ENCODE measurements around the gene TBX10.

Gene TBX10

GRCh38 chr11:67617243-67617953, 22.2 kb downstream of the TBX10 start:
- DNase-seq (ENCODE audit: low read depth in 2 of 3, low spot score in 1 of 3), result no peak

- no peak for DNase-seq (ENCODE audit: low read depth in 2 of 3, low spot score in 1 of 3)
These were observed 22.9 kb downstream of the TBX10 start for GRCh38 chr11:67616431-67617242.

GRCh38 chr11:67615728-67616430, 23.7 kb downstream of the TBX10 start:
- no peak for DNase-seq (ENCODE audit: low read depth in 2 of 3, low spot score in 1 of 3)

GRCh38 chr11:67614730-67615714, 24.5 kb downstream of the TBX10 start:
- peak; percentile 50 to 70 (median 63) for DNase-seq (ENCODE audit: low read depth in 2 of 3, low spot score in 1 of 3)

DNA sequence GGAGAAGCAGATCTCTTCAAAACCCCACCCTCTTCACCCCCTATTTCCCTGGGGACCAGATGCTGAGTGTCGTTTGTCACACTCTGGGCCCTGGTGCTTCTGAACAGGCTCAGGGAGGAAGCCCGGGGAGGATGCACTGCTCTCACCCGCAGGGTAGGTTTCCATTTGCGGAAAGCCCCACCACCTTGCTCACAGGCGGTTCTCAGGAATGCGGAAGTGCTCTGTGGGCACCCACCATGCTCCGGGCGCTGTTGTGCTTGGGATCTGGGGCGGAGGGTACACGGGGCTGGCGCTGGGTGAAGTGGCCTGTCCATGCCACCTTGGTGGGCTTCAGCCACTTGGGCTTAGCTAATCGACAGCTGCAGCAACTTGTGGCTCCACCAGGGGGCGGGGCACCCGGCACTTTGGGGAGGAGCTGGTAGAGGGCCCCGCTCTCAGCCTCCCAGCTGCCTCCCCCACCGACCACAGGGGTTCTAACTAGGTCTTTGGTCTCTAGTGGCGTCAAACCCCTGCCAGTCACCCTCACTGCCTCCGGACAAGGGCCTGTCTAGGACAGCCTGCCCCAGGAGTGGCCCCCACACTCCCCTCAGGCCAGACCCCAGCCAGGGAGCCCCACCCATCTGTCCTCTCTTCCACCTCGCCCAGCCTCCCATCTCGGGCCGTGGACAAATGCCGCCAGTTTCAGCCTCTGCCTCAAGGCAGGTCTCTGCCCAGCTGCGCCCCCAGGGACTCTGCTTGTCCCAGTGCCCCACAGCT, 25.4 kb downstream of the TBX10 start:
- peak; percentile 70 to 78 (median 71) for DNase-seq (ENCODE audit: low read depth in 2 of 3, low spot score in 1 of 3)

DNA sequence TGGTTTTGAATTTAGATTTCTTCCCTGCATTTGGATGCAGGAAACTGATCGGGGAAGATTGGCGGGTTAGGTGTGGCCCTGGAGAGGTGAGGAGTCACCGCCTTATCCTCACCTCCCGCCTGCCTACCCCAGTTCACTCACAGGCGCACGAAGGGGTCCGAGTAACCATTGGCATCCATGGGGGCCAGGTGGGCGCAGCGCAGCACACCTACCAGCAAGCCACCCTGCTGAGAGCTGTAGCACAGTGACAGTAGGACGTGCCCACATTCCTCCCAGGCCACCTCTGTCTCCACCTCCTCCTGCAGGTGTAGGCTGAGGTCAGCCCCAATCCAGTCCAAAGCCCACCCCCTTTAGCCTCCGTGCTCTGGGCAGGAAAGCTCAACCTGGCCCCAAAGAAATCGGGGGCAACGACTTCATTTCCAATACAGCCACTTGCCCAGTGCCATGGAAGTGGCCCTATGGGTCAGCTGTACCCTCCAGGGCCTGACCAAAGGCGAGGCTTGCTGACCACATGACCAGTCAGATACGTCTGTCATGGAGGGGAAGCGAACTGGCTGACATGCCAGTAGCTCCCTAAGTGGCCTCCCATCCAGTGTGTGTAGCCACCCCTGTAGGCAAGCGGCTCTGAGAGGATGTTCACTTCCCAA, 26.1 kb downstream of the TBX10 start:
- no peak for DNase-seq (ENCODE audit: low read depth in 2 of 3, low spot score in 1 of 3)

- no peak for DNase-seq (ENCODE audit: low read depth in 2 of 3, low spot score in 1 of 3)
These were observed 26.8 kb downstream of the TBX10 start for GRCh38 chr11:67612751-67613150.

DNA sequence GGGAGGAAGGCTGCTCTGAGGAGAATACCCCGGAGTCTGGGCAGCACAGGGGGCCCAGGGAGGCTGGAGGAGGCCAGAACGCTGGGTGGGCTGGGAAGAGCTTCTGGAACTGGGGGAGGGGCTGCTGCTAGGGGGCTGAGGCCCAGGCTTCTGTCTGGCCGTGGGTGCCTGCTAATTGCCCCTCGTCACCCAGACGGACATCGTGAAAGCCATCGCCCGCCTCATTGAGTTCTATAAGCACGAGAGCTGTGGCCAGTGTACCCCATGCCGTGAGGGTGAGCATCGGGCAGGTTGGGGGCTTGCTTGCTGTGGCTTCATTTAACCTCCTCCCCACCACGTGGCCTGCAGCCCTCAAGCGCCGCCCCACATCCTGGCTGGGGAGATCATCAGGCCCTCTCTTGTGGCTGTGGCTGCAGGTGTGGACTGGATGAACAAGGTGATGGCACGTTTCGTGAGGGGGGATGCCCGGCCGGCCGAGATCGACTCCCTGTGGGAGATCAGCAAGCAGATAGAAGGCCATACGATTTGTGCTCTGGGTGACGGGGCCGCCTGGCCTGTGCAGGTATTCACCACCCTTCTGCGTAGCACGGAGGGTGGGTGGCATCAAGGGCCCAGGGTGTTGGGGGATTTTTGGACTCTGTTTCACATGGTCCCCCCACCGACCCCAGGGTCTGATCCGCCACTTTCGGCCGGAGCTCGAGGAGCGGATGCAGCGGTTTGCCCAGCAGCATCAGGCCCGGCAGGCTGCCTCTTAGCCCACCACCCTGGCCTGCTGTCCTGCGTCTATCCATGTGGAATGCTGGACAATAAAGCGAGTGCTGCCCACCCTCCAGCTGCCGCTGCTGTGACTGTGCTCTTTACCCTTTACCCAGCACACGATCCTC, 27.6 kb downstream of the TBX10 start:
- no peak for DNase-seq (ENCODE audit: low read depth in 2 of 3, low spot score in 1 of 3)

DNA sequence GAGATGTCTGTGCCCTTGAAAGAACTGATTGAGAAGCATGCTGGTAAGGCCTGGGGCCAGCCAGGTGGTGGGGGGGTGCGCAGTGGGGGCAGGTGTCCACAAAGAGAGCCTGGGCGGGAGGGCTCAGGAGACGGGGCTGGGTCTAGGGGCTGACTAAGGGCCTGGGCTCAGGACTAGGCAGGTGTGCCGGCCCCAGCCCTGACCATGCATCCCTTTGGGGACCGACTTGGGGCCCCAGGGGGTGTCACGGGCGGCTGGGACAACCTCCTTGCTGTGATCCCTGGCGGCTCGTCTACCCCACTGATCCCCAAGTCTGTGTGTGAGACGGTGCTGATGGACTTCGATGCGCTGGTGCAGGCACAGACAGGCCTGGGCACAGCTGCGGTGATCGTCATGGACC, 28.4 kb downstream of the TBX10 start:
- no peak for DNase-seq (ENCODE audit: low read depth in 2 of 3, low spot score in 1 of 3)

DNA sequence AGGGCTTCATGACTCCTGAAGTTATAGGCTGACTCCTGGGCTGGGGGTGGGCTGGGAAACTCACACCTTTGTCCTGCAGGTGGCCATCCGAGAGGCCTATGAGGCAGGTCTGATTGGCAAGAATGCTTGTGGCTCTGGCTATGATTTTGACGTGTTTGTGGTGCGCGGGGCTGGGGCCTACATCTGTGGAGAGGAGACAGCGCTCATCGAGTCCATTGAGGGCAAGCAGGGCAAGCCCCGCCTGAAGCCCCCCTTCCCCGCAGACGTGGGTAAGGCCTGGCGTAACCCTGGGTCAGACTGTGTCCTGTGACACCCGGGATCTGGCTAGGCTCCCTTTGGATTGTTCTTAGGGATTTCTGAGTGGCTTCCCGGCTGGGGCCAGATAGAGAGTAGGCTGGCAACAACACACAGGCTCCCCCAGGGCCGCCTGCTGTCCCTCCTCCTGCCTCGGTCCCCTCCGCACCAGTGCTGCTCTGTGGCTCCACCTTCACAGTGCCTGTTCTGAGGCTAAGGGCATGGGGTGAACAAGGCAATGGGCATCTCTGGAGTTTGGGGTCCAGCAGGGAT, 29.2 kb downstream of the TBX10 start:
- DNase-seq (ENCODE audit: low read depth in 2 of 3, low spot score in 1 of 3), result no peak

- DNase-seq (ENCODE audit: low read depth in 2 of 3, low spot score in 1 of 3), result no peak
These were observed 30.2 kb downstream of the TBX10 start for GRCh38 chr11:67609316-67609715.

GRCh38 chr11:67608486-67608885, 31.1 kb downstream of the TBX10 start:
- DNase-seq (ENCODE audit: low read depth in 2 of 3, low spot score in 1 of 3), result no peak

DNA sequence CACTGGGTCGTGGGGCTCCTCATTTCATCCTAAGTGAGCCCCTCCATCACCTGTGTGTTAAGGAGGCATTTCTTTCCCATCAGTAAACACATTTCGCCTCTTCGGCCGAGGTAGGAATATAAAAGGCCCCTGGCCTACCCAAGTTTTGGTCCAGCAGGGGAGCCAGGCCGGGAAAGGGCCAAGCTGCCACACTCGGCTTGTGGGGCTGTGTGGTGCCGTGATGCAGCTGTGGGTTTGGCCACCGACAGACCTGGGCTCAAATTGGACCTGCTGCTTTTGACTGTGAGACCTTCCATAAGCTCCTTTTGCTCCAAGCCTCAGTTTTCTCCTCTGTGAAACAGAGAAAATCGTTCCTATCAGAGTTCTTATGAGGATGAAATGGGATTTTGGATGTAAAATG, 32.1 kb downstream of the TBX10 start:
- no peak for DNase-seq (ENCODE audit: low read depth in 2 of 3, low spot score in 1 of 3)

DNA sequence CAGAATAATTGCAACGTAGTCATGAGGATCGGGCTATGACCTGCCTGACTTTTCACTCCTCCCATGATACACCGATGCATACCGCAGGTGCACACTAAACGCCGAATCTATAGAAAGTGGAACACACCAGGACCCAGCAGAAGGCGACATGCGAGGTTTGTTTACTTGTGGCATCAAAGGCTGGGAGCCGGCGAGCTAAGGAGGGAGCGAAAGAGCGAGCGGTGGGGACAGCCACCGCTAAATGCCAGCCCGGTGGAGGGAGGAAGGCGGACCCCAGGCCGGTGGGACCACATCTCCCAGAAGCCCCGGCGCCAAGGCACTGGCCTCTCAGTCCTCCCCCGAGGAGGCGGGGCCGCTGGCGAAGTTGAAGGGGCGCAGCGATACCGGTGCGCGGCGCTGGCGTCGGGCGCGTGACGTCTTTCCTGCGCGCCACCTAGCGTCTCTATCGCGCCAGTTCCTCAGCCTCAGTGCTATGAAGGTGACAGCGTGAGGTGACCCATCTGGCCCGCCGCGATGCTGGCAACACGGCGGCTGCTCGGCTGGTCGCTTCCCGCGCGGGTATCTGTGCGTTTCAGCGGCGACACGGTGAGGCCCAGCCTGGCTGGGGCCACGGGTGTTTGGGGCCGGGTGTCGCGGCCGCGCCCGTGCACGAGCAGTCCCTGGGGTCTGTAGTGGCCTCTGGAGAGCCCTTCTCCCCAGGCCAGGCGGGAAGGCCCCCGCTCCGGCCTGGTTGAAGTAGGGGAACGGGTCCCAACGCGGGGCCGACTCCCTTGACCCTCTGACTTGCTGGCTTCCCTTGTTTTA, 32.9 kb downstream of the TBX10 start, which contains the start of gene NDUFV1:
Gene NDUFV1 (plus strand): TSS at position 445 of the 804 bp plus-strand sequence. CDS start 69 bp downstream, at position 514.
- DNase-seq (ENCODE audit: low read depth in 2 of 3, low spot score in 1 of 3), result peak; percentile 93 to 96 (median 94)

DNA sequence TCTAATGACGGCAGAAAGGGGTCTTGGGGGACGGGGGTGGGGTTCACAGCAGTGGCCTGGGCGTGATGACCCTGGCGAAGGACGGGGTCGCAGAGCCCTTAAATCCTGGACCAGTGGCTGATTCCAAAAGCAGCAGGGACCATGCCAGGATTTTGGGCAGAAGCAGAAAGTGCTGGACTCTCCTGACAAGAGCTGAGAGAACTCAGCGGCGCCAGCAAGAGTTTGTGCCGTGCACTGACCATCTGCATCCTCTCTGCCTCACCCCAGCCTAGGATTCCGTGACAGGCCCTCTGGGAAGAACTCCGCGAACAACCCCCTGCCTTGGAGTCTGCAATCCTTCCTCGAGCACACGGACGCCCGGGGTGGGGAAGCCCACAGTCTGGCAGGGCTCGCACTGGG, 33.5 kb downstream of the TBX10 start:
- DNase-seq (ENCODE audit: low read depth in 2 of 3, low spot score in 1 of 3), result no peak

DNA sequence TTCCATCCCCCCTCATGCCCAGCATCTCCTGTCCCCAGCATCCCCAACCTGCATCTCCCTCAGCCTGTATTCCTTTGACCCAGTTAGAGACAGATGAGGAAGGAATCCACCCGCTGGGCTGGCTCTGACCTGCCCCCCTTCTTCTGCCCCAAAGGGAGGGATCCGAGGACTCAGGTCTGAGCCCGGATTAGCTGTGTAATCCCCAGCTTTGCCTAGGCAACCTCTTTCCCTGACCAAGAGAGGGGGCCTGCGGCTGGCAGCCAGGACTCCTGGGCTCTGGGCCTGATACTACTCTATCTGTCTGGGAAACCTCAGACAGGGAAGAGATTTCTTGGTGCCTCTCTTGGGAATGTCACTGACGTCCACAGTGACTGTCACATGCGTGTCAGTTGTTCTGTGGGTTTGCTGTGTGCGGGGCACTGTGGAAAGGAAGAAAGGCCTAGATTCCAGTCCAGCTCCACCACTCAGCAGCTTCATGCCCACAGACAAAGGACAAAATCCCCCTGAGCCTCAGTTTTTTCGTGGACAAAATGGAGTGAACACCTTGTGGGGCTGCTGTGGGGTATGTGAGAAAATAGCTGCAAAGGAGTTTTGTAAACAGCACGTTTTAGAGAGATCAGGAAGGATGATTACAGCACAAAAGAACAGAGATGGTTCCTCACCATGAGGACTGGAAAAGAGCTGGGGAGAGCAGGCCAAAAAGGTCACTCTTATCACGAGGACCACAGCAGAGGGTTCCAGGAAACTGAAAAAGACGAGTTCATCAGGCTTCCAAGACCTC, 34.1 kb downstream of the TBX10 start:
- no peak for DNase-seq (ENCODE audit: low read depth in 2 of 3, low spot score in 1 of 3)
